Astrocyte of the cerebellum (primary cell): ENCODE data around the gene SRPK2.
"Not testable (repeated sequence)": the region's sequence is repeated elsewhere in the genome, so short reads cannot be mapped to it uniquely, and the experiment has no call there.

Experiments
- DNase-seq: peaks from one replicate; pipeline ENCODE4 v3.0.0-alpha.2; 2011; ENCODE audit warnings: low read depth
- H3K4me3 ChIP-seq: 2 replicates; pipeline ENCODE4 v1.5.1; 2011; ENCODE audit warnings: mild to moderate bottlenecking, low read depth, low read length, moderate library complexity
- CTCF ChIP-seq: IDR thresholded peaks from 2 replicates; pipeline ENCODE4 v1.5.1; 2012; ENCODE audit warnings: low read length, low read depth, moderate library complexity, mild to moderate bottlenecking; ENCODE audit errors: missing control alignments
- in situ Hi-C: cut with HindIII; loops from 2 replicates; pipeline ENCODE4 v1.10.0; 2017; ENCODE audit warnings: low sequenced_read_pairs

SRPK2 gene

GRCh38 chr7:105388356-105389087 is at the start of gene SRPK2:
TSS of gene SRPK2 (minus strand) at chr7:105388921.
- in situ Hi-C loops = no loop called here
- TF ChIP-seq CTCF = no peak
- H3K4me3 ChIP-seq = peak within 1 kb of the TSS; percentile 80
- DNase-seq = no peak

- H3K4me3 ChIP-seq = no peak overlapping the region
- in situ Hi-C loops = no loop called here
- no peak for TF ChIP-seq CTCF
- DNase-seq = no peak
Measured at GRCh38 chr7:105438254-105438653, 49.5 kb upstream of the SRPK2 start.

GRCh38 chr7:105437356-105437755 is 48.6 kb upstream of the SRPK2 start:
- DNase-seq, in situ Hi-C loops: not testable (repeated sequence)

GRCh38 chr7:105429746-105430612 is 41.3 kb upstream of the SRPK2 start:
- TF ChIP-seq CTCF = peak; percentile 46
- H3K4me3 ChIP-seq = no peak overlapping the region
- no peak for DNase-seq
- in situ Hi-C loops = no loop called here

More at GRCh38 chr7:105437356-105437755, 48.6 kb upstream of the SRPK2 start:
- H3K4me3 ChIP-seq = not testable (repeated sequence)

- no peak for DNase-seq
- in situ Hi-C loops = no loop called here
- TF ChIP-seq CTCF = no peak
- H3K4me3 ChIP-seq = no peak overlapping the region
Measured at GRCh38 chr7:105426606-105427146, 38.0 kb upstream of the SRPK2 start.

- in situ Hi-C loops = no loop called here
- no peak for TF ChIP-seq CTCF
- DNase-seq = no peak
- no peak overlapping the region for H3K4me3 ChIP-seq
Measured at GRCh38 chr7:105423987-105424386, 35.3 kb upstream of the SRPK2 start.

- DNase-seq = no peak
- no peak for TF ChIP-seq CTCF
Measured at GRCh38 chr7:105413887-105414437, 25.2 kb upstream of the SRPK2 start.

GRCh38 chr7:105410774-105411173 is 22.1 kb upstream of the SRPK2 start:
- in situ Hi-C loops, DNase-seq, H3K4me3 ChIP-seq: not testable (repeated sequence)

More at GRCh38 chr7:105413887-105414437, 25.2 kb upstream of the SRPK2 start:
- in situ Hi-C loops = no loop called here
- H3K4me3 ChIP-seq = no peak overlapping the region

GRCh38 chr7:105409775-105410174 is 21.1 kb upstream of the SRPK2 start:
- in situ Hi-C loops, DNase-seq, H3K4me3 ChIP-seq: not testable (repeated sequence)
